COLO829 (cell line): ENCODE data around the gene PRKAG2.

ENCODE experiments used
- DNase-seq: peaks from one replicate; pipeline ENCODE4 v3.0.0; 2012; ENCODE audit warnings: low spot score

The PRKAG2 gene

DNA sequence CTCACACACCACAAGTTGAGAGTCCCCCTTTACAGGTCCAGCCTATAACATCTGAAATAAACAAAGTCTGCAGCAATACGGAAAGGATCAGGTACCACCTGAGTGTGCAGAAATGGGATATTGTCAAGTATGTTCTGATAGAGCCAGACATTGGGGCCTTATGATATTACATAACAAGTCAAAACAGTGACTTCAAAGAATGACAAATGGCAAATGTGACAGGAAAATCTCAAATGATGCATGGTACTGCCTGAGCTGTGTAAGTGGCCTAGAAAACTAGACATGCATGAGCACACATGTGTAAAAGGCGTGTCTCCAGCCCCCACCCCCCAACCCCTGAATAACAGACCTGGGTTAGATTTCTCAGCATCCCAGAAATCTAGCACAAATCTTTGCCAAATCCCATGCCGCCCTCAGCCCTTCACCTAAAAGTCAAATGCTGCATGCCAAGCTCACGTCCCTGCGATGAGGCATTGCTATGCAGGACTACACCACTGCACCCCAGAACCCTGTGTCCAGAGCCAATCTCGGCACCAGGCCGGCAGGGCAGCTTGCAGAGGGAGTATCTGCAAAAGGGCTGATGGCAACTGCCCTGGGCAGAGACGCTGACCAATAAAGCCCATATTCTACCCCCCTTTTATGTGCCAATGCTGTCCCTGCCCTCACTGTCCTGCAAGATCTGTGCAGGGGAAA lies 58.8 kb downstream of the PRKAG2 start:
- DNase-seq, result no peak

DNA sequence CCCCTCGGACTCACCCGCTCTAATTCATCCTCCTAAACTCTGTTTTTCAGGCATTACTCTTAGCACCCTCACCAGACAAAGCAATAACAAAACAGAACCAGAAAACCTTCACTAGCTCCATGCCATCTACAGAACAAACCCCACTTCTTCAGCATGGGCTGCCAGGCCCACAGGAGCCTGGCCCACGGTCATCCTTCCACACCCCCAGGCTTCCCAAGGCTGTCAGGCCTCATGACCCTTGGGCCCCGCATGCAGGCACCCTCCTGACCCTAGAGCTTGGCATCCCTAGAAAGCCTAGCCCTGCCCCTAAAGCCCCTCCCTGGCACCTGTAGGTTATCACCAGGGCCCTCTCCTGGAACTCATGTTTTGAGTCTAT lies 59.6 kb downstream of the PRKAG2 start:
- no peak for DNase-seq

DNA sequence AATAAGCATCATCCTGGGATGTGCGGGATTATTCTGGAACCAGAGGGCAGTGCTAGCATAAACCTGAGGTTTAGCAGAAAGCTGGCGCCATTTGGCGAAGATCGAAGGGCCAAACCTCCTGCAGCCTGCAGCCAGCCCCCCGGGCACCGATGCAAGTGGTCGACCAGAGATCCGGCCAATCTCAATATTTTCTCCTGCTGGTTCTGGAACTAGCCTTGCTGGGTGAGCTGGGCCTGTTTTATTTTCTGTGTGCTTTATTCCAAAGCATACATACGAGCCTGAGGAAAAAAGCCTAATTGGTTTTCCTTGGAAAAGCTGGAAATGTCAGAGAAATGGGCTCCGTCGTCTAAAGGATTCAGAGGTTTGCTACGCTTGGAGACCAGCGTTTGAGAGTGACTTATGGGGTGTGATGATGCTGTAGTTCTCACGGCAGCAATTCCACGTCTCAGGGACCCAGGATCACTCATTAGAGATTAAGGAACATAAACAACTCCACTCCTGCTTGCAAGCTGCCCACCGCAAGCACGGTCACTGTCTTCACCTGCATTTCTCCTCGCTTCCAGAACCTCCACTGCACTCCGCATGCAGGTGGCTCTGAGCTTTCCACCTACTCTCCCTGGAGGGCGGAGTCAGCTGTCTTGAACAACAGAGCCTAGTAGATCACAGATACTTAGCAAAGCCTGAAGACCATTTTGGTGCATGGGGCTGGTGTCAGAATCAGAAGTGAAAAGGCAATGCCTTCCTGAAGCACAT lies 60.2 kb downstream of the PRKAG2 start:
- DNase-seq, result no peak

DNA sequence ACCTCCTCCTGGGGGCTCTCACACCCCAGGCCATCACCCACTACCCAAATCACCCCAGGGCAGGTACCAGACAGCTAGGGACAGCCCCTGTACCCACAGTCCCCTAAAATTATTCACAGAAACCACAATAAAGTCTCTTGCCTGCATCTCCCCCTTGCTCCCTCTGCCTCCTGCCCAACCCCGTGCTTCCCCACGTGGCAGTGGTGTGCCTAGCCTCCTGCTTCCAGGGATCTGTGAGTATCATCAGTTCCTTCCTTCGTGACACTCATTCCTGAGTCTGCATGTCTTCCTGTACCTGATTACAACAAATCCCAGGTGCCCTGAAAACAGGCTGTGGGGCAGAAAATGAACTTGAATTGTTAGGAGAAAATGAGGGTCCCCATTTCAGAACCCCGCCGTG lies 61.5 kb downstream of the PRKAG2 start:
- DNase-seq, result no peak

DNA sequence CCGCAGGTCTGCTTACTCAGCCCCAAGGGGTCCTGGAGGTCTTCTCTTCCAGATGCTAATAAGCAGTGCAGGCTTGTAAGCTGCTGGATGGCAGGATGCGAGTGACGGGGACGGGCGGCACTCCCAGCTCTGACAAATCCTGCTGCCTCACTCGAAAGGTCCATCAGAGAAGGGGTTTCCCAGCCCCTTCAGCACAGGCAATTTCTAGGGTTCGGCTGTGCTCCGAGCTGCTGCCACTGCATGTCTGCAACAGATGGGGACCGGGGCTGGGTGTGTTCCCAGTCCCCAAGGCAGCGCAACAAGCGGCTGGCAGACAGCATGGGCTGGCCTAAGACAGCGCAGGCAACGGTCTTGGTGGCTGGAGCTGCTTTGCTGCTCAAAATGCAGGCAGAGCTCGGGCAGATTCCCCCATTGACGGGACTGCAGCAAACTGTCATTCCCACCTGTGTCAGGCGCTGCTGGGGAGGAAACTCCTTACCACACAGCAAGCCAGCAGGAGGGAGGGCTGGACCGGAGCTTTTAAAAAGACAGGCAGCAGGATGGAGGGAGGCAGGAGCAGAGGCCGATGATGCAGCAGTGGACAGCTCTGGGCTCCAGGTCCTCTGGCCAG lies 62.4 kb downstream of the PRKAG2 start:
- no peak for DNase-seq

DNA sequence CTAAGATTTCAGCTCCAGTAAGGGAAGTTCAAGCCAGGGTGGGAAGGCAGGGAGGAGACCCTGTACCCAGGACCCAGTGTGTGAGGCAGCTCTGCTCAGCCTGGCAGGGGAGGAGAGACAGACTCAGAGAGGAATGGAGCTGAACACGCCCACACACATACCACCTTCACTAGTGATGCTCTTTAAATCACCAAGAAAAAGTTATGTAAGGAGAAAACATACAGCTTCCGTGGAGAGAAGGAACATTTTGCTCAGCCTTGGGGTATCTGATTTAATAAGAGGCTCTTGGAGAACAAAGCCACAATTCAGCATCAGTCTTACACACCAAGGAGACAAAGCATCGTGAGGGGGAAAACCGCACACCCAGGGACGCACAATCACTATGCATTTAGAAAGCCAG lies 62.9 kb downstream of the PRKAG2 start:
- DNase-seq, result no peak

DNA sequence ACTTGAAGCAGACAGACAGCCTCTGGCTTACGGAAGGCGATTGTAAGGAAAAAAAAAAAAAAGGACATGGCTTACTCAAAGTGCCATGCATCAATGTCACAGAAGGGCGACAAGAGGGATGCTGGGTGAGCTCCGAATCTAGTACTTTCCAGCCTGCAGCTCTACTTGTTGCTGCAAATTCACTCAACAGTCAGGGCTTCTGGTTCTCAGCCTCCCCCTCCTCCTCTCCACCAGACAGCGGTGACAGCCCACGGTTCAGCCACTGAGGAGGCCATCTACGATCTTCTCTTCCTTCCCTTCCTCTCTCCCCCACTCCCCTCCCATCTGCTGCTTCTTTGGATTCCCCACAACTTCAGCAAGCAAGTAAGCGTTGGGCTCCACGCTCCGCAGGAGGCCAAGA lies 63.5 kb downstream of the PRKAG2 start:
- DNase-seq, result no peak

DNA sequence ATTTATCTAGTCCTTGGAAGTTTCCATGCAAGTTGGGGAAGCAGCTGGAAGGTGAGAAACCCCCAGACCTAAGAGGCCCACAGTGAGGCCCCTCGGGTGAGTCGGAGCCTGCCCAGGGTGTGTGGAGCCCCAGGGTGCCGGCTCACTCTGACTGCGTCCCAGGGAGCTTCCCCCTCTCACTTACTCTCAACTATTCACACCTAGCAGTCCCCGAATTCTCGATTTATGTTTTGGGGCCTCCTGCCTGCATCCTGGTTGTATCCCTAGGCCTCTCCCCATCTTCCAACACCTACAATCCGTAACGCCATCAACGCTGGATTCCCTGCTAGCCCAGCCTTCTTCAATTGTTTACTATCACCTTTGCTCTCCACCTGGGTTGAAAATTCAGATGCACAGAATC lies 63.9 kb downstream of the PRKAG2 start:
- no peak for DNase-seq

DNA sequence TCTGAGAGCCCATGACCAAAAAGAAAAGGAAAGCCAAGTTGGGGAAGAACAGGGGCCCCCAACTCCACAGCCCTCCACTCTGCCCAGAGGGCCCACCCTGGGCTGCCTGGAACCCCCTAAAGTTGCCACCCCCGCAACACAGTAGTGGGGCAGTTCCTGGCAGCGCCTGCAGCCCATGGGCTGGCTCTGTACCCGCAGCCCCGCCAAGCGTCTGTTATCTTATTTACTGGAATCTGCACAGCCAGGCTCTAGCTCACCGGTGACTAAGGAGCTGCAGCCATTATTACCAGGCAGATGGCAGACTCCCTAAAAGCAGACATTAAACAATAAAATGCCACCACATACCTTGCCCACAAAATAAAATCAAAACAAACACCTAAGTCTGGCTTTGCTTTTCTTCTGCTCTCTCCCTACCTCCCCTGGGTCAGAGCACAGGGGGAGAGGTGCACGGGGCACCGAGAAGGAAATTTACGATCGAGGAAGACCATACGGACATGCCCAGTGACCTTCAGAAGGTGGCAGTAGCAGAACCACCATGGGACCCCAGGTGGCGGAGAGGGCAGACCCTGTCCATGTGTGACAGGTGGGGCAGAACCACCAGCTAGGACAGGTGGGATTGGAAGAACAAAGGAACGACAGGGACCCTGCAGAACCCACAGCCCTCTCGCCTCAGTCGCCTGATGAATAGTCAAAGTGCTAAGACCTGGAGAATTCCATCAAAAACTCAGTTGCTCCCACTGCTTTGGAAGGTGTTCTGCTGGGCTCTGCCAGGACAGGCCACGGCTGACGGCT lies 66.3 kb downstream of the PRKAG2 start:
- no peak for DNase-seq

DNA sequence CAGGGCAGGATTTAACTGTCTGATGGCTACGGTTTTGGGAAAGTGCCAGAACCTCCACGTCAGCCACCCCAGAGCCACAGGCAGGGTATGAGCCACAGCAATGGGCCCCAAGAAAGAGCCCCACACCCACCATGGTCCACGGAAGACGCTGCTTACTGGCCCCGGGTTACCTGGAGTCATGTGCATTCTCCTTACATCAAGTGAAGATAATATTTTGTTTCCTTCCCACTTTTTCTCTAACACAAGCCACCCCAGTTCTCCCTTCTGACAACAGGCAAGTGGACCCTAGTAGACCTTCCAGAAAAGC lies 67.1 kb downstream of the PRKAG2 start:
- no peak for DNase-seq

DNA sequence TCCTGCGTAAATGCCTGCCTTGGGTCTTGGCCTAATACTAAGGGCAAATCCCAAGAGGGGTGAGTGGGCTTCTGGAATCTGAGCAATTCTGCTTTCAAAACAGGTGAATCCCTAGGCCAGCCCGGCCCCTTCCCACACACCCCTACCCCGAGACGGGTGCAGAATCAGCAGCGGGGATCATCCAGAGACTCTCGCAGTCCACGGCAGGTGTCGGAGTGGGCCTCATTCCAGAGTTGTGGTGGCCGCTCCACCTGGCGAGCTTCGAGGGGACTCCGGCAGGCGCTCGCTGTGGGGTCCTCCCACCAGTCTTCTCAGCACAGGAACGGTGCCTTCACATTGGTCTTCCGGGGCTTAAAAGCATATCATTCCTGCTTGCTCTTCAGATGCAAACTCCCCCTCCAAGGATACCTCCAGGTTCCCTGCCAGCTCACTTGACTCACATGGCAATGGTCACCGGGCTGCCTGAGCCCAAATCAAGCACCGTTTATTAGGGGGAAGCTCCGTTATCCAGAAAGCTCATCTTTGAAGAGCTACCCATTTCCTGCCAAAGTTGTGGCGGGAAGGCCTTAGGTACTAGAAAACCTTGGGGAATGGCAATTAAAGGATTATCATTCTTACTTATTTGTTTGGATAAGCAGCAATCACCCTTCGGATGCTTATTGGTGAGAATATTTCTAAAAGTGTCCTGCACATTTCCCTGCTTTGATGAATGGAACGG lies 67.6 kb downstream of the PRKAG2 start:
- no peak for DNase-seq

DNA sequence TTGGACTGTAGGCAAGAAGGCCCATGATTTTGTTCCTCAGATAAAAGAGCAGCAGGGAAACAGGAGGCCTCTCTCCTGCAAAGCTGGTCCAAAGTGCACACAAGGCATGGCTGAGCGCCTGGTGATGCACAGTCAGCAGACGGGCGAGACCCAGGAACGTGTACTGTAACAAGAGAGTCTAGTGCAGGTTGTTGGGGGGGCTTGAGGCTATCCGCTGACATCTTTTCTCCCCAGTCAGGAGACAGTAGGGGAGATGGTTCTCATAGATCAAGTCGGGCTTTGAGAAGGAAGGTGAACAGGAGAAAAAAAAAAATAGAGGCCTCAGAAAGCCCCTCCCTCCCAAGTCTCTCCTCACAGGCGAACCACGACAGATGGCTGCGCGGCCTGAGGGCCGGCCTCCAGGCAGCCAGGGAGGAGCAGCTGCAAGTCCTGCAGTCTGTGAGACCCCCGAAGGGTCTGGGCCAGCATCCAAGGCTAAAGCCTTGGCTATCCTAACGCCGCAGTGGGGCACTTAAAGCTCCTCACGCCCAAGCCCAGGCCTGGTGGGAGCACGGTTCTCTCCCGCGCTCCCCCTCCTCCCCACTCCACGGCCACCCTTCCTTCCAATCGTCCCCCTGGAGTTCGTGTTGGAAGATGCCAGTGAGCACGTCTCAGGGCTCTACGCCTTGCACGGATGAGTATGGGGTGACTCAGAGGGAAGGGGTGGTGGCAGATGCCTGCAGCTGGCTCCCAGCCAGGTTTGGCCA lies 68.3 kb downstream of the PRKAG2 start:
- no peak for DNase-seq

DNA sequence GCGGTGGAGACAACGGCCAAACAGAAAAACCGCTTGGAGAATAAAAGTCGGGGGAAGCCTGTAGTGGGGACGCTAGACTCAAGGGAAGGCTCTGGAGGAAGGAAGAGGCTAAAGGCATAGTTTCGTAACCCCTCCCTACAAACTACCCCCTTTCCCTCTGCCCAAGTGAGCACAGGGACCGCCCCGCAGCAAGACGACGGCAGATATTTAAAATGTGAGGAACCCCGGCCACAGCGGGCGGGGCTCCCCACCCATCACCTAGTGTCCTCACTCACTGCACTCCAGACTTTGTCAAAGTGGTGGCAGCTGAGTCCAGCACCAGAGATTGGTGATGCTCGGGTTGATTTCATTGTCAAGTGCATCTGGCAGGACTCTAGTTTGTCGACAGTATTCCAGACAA lies 69.1 kb downstream of the PRKAG2 start:
- DNase-seq, result no peak

DNA sequence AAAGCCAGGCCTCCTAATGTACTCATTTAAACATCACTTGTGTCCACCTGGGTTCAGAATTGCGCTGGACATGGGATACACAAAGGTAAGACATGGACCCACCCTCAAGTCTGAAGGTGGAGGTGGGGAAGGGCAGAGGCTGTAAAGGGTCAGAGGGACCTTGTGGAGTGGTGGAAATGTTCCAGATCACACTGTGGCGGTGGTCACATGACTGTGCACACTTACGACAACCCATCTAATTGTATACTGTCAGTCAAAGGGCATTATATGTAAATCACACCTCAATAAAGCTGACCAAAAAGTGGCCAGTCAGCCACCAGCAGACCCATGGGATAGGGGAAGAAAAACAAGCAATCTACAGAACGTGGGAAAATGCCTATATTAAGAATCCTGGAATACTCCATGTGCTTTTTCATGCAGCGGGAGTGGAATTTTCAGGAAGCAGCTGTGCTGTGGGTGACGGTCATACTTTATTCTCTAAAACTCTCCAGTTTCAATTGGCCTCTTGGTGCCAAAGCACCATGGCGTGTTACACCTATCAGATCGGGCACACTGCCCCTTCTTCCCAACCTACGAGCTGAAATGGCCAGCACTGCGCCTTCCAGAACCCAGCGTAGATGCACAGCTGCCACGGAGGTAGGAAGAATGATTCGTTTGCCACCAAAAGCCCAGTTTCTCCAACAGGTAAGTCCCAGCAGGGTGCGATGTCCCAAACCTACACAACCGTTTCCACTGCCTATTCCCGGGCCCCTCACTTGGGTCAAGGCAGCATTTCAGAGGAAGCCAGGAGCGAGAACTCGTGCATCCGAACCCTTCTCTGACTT lies 69.8 kb downstream of the PRKAG2 start:
- no peak for DNase-seq

DNA sequence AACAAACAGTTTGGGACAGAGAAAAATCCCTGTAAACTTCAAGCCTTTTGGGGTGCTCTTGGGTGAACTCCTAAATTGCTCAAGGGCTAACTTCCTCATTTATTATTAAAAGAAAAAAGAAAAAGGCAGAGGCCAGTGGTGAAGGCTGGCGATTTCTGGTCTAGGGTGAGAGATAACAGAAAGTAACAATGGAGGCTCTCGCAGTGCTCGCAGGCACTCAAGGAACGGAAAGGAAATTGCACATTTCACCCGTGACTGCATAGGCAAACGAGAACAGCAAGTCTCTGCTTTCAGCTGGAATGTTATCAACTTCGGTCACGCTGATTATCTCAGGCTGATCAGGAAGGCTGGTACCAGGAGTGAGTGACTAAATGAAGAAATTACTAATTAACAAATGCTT lies 70.7 kb downstream of the PRKAG2 start:
- no peak for DNase-seq

DNA sequence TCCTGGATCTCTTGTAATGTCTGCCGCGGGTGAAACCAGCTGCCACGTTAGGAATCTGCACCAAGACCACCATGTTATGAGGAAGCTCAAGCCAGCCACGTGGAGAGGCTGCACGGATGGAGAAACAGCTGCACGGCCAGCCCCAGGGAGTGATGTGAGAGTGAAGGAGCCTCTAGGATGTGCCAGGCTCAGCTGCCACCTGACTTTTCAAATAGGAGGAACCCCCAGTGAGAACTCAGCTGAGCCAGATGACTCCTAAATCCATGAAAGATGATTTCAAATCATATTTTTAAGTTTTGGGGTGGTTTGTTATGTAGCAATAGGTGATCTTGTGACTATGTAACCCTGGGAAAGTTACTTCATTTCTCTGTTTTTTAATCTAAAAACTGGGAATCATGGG lies 71.7 kb downstream of the PRKAG2 start:
- DNase-seq, result no peak

DNA sequence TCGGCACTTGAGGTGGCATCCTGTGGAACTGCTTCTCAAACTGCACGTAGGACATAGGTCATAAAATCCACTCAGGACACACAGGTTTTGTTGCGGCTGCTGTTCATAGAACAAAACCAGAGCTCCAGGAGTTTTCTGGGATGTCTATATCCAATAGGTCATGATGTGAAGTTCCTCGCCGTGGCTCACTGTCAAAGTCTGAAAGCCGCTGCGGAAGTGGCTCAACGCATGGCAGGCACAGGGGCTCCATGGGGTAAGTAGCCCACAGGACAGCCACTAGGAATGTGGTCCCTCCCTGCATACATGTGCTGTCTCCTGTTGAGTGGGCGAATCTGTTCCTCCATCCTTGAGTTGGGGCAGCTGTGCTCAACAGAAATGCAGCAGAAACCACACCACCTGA lies 72.2 kb downstream of the PRKAG2 start:
- DNase-seq, result no peak

DNA sequence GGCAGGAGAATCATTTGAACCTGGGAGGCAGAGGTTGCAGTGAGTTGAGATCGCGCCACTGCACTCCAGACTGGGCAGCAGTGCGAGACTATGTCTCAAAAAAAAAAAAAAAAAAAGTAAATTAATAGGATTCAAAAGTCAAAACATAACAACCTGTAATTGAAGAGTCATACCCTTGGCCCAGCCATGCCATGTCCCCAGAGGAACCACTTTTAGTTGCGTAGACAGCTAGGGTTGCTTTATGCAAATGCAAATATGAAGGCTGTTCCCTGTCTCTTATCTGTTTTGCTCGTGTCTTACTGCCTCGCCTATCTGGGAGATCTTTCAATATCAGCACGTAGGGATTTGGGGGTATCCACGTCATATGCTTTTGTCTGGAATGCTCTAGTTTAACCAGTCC lies 73.1 kb downstream of the PRKAG2 start:
- DNase-seq, result no peak

DNA sequence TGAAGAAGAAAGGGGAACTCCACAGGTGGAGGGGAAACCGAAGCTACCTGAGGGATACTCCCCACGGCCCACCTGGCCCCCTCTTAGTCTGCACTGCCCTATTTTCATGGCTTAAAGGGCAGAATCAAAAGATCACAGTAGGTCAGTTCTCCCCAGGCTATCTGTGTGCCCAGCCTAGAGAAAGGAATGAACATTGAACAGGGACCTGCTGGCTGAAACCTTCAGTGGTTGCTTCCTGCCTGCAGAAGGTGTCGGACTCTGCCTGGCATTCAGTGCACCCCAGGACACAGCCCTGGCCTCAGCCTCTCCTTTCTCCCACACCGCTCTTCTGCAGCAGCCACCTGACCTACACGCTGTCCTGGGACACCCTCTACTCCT lies 74.5 kb downstream of the PRKAG2 start:
- DNase-seq, result no peak

DNA sequence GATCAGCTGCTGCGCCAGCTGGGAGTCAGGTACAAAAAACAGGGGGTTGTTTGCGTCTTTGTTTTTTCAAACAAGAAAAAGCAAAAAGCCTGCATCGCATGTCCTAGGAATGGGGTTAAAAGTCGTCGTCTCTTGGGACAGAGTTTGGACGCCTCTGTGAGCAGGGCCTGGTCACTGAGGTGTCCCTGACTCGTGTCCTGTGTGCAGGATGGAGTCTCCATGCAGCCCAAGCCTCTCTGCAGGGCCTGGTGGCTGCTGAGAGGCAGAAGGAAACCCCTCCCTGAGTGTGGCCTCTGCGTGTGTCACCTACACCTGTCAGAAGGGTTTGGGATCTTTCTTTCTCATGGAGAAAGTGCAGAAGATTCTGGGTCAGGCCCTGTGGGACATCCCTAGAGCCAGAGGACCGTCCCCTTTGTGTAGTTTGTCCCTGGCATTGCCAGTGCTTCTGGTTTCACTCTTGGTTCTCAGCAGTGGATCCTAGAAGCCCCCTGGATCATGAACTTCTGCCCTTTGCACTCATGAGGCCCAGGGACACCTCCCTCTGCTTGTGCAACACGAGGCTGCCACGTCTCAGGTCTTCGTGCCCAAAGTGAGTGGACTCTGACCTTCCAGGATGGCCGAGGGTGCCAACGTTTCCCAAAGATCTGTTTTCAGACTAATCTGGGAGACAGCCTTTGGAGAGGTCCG lies 75.0 kb downstream of the PRKAG2 start:
- no peak for DNase-seq
